Heart left ventricle (tissue), 16 donors: ENCODE measurements around the gene NDUFV1. TPM values are rescaled to one million over a fixed set of nuclear protein-coding genes. Genes with fewer than 3 reads are reported as not detected.
A peak's percentile ranks its signal among the peaks of the same experiment; 100 is the strongest.
"Not testable (repeated sequence)": the region's sequence is repeated elsewhere in the genome, so short reads cannot be mapped to it uniquely, and the experiment has no call there.

ENCODE experiments used
- ATAC-seq, 4 donors: fragments of 200-7000 bp; cut with Tn5 transposase; one replicate each; pipeline ENCODE4 v1.9.1; 2020 to 2022; ENCODE audit warnings: moderate library complexity in 4 of 4, mild to moderate bottlenecking in 3 of 4, moderate number of reproducible peaks in 1 of 4
- DNase-seq, 5 donors: peaks; one replicate each; pipeline ENCODE4 v3.0.0-alpha.2; 2020
- H3K27ac ChIP-seq, 12 donors: fragments of 200-600 bp; sonication (generic) in 4 of 12; one replicate each; pipeline versions ENCODE4 v1.5.0 to v1.8.0; 2016 to 2022; ENCODE audit warnings: mild to moderate bottlenecking in 2 of 12
- H3K27me3 ChIP-seq, 9 donors: fragments of 200-600 bp; sonication (generic) in 2 of 9; one replicate each; pipeline versions ENCODE4 v1.5.1 to v1.8.0; 2016 to 2022; ENCODE audit warnings: mild to moderate bottlenecking in 3 of 9
- H3K36me3 ChIP-seq, 9 donors: fragments of 200-600 bp; sonication (generic) in 2 of 9; one replicate each; pipeline versions ENCODE4 v1.5.0 to v1.8.0; 2018 to 2022; ENCODE audit warnings: mild to moderate bottlenecking in 2 of 9
- H3K4me1 ChIP-seq, 12 donors: fragments of 200-600 bp; sonication (generic) in 4 of 12; one replicate each; pipeline versions ENCODE4 v1.5.0 to v1.8.0; 2016 to 2022; ENCODE audit warnings: mild to moderate bottlenecking in 3 of 12
- H3K4me3 ChIP-seq, 12 donors: fragments of 200-600 bp; sonication (generic) in 4 of 12; one replicate each; pipeline versions ENCODE4 v1.5.0 to v1.8.0; 2017 to 2022; ENCODE audit warnings: mild to moderate bottlenecking in 9 of 12, moderate library complexity in 4 of 12
- H3K9me3 ChIP-seq, 12 donors: fragments of 200-600 bp; sonication (generic) in 4 of 12; one replicate each; pipeline versions ENCODE4 v1.5.0 to v1.8.0; 2016 to 2022; ENCODE audit warnings: mild to moderate bottlenecking in 1 of 12
- POLR2A ChIP-seq, 2 donors: fragments of 450-650 bp; IDR thresholded peaks; one replicate each; pipeline ENCODE4 v1.6.1; 2017; ENCODE audit warnings: antibody characterized with exemption in 2 of 2, mild to moderate bottlenecking in 2 of 2, moderate library complexity in 2 of 2
- WGBS, 4 donors: extraction: QIAGEN DNeasy Blood & Tissue Kit in 2 of 4; methylation state at CpG; one replicate each; pipeline versions ENCODE4 v1.1.5 to v1.1.7; 2013 to 2018; 5-methylcytosine and 5-hydroxymethylcytosine counted together
- intact Hi-C, 10 donors: fragments of 100-400 bp; cut with DNase I; formaldehyde crosslinking; loops; one replicate each; pipeline versions ENCODE4 v1.11.1 to v1.14.2; 2022
- polyA plus RNA-seq, 2 donors: library from polyadenylated mRNA; stranded (reverse); fragments of 200-250 nt; gene quantifications; one replicate each; pipeline ENCODE4 v1.2.3, GENCODE V29; 2013
- total RNA-seq, 9 donors: library from RNA; depleted of rRNA in 2 of 9; stranded (reverse); fragments of >200 nt in 2 of 9; fragmentation: NEBNext Ultra II Directional in 3 of 9; extraction: Animal tissue kit (Norgen Biotek cat#: 25700) in 3 of 9; gene quantifications; one replicate each; pipeline versions ENCODE4 v1.1.0 to v1.2.4, GENCODE V29; 2016 to 2023
- TF ChIP-seq, protein P1 (sequence below), 12 donors: fragments of 200-600 bp; sonication (generic) in 4 of 12; IDR thresholded peaks; one replicate each; pipeline versions ENCODE4 v1.5.0 to v1.8.0; 2018 to 2022; ENCODE audit warnings: antibody characterized with exemption in 12 of 12, mild to moderate bottlenecking in 5 of 12
- donor health status: ischemic (EF 13 %, LVEDD 7.1; RV severe dilation, severe dysfunction).
- donor health status: healthy with polysubstance abuse.
- donor health status: DM: no; HTN: yes; CAD: no.
- donor health status: DM: no; HTN: no; CAD: no.
- donor health status: ischemic (EF 25% LVEDD 6.9; RV normal size, moderate dysfunction).
- donor health status: ischemic (EF 25% LVEDD 5.7; RV mildly dilated, moderate dysfunction).
- donor health status: healthy.
- donor health status: DM: yes; HTN: yes; CAD: no.
- donor health status: ischemic (EF 35%, LVEDD 5.7; RV mildly dilated, moderate dysfunction).
- donor health status: nonischemic (EF 11% LVEDD 7.7; RV severe dilation, severe dysfunction).
- donor health status: DM: yes; HTN: yes; CAD: no.
- donor health status: PGD.
- donor health status: ischemic (EF 29% LVEDD 5.4; RV normal size, mild dysfunction).
- donor health status: nonischemic (EF 23%, LVEDD 6.1; RV moderate dilation, normal function).

Gene NDUFV1
- total and polyA plus RNA-seq, 11 donors: 340 to 897 (median 540) TPM

DNA sequence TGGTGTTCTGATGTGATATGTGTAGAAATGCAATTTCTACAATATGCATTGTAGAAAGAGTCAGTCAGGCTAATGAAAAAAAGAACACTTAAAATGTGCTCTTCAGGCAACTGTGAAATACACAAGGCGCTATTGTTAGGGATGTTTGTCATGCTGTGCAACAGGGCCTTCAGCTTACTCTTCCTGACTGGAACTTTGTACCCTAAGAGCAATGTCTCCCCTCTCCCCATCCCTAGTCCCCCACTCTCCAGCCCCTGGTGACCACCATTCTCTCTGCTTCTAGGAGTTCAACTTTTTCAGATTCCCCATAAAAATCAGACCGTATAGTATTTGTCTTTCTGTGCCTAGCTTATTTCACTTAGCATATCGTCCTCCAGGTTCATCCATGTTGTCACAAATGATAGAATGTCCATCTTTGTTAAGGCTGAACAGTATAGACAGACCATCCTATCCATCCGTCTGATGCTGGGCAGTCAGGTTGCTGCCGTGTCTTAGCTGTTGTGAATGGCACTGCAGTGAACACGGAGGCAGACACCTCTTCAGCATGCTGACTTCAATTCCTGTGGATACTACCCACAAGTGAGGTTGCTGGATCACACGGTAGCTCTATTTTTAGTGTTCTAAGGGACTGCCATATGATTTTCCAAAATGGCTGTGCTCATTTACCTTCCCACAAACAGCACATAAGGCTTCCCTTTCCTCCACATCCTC lies 10.7 kb downstream of the NDUFV1 start:
- WGBS, 4 donors: 55 to 71% (median 61%) methylated on average over 7 of the region's 7 CpGs
- Histone ChIP-seq H3K4me3 (no peak overlapping the region), H3K4me1 (peaks cover 0 to 38% (median 12%) of the 10 kb centered on the region in 12 donors), H3K27ac (peak overlapping the region in 4 of 12 donors; percentile 11 to 57 (median 36)), H3K36me3 (peaks cover 0 to 10% (median 5%) of the 10 kb centered on the region in 9 donors), H3K9me3 (no peaks in the 10 kb centered on the region), H3K27me3 (peaks cover 0 to 15% (median 0%) of the 10 kb centered on the region in 9 donors)
- DNase-seq: no peak
- intact Hi-C loops: no loop called here
- TF ChIP-seq POLR2A (IDR thresholded peaks at IDR 0.05): no peak
- TF ChIP-seq, protein P1, sequence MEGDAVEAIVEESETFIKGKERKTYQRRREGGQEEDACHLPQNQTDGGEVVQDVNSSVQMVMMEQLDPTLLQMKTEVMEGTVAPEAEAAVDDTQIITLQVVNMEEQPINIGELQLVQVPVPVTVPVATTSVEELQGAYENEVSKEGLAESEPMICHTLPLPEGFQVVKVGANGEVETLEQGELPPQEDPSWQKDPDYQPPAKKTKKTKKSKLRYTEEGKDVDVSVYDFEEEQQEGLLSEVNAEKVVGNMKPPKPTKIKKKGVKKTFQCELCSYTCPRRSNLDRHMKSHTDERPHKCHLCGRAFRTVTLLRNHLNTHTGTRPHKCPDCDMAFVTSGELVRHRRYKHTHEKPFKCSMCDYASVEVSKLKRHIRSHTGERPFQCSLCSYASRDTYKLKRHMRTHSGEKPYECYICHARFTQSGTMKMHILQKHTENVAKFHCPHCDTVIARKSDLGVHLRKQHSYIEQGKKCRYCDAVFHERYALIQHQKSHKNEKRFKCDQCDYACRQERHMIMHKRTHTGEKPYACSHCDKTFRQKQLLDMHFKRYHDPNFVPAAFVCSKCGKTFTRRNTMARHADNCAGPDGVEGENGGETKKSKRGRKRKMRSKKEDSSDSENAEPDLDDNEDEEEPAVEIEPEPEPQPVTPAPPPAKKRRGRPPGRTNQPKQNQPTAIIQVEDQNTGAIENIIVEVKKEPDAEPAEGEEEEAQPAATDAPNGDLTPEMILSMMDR (IDR thresholded peaks at IDR 0.05): no peak
- peak in 1 of 4 donors; percentile 38 for ATAC-seq

DNA sequence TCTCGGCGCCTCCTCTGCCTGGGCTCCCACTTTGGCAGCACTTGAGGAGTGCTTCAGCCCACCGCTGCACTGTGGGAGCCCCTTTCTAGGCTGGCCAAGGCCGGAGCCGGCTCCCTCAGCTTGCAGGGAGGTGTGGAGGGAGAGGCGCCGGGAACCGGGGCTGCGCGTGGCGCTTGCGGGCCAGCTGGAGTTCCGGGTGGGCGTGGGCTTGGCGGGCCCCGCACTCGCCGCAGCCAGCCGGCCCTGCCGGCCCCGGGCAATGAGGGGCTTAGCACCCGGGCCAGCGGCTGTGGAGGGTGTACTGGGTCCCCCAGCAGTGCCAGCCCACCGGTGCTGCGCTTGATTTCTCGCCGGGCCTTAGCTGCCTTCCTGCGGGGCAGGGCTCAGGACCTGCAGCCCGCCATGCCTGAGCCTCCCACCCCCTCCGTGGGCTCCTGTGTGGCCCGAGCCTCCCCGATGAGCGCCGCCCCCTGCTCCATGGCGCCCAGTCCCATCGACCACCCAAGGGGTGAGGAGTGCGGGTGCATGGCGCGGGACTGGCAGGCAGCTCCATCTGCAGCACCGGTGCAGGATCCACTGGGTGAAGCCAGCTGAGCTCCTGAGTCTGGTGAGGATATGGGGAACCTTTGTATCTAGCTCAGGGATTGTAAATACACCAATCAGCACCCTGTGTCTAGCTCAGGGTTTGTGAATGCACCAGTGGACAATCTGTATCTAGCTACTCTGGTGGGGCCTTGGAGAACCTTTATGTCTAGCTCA lies 12.3 kb downstream of the NDUFV1 start:
- 89 to 99% (median 95%) methylated on average over 29 to 40 of the region's 40 CpGs for WGBS, 4 donors
- peaks cover 0 to 15% (median 0%) of the 10 kb centered on the region in 9 donors for H3K27me3 ChIP-seq
- H3K36me3 ChIP-seq, H3K4me3 ChIP-seq, intact Hi-C loops, ATAC-seq, H3K9me3 ChIP-seq, H3K27ac ChIP-seq: not testable (repeated sequence)
- DNase-seq: peak in 1 of 5 donors; percentile 57
- H3K4me1 ChIP-seq: peaks cover 0 to 29% (median 6%) of the 10 kb centered on the region in 12 donors

DNA sequence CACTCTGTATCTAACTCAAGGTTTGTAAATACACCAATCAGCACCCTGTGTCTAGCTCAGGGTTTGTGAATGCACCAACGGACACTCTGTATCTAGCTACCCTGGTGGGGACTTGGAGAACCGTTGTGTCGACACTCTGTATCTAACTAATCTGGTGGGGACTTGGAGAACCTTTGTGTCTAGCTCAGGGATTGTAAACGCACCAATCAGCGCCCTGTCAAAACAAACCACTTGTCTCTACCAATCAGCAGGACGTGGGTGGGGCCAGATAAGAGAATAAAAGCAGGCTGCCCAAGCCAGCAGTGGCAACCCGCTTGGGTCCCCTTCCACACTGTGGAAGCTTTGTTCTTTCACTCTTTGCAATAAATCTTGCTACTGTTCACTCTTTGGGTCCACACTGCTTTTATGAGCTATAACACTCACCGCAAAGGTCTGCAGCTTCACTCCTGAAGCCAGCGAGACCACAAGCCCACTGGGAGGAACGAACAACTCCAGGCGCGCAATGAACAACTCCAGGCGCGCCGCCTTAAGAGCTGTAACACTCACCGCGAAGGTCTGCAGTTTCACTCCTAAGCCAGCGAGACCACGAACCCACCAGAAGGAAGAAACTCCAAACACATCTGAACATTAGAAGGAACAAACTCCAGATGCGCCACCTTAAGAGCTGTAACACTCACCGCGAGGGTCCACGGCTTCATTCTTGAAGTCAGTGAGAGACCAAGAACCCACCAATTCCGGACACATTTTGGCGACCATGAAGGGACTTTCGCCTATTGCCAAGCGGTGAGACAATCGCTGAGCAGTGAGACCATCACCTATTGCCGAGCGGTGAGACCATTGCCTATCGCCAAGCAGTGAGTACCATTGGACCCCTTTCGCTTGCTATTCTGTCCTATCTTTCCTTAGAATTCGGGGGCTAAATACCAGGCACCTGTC lies 13.2 kb downstream of the NDUFV1 start:
- H3K36me3 ChIP-seq, ATAC-seq, DNase-seq, H3K27ac ChIP-seq, H3K9me3 ChIP-seq, H3K4me3 ChIP-seq, intact Hi-C loops: not testable (repeated sequence)
- H3K4me1 ChIP-seq: peaks cover 0 to 24% (median 0%) of the 10 kb centered on the region in 12 donors
- 85 to 94% (median 91%) methylated on average over 33 of the region's 33 CpGs for WGBS, 4 donors
- H3K27me3 ChIP-seq: peaks cover 0 to 11% (median 0%) of the 10 kb centered on the region in 9 donors

DNA sequence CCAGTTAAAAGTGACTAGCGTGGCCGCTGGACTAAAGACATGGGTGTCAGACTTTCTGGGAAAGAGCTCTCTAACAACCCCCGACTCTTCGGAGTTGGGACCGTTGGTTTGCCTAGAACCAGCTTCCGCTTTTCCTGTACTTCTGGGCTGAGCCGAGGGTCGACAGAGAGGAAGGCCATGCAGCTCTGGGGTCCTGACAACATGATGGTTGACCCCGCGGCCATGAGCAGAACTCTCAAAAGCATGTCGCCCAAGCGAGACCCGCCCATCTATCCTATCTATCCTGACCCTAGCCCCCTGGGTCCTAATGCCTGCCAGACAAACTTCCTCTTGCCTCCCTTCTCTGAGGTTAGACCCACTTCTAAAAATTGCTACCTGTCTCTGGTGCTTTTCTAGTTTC lies 13.9 kb downstream of the NDUFV1 start:
- intact Hi-C loops, H3K36me3 ChIP-seq, H3K9me3 ChIP-seq, ATAC-seq, H3K27ac ChIP-seq, DNase-seq, H3K27me3 ChIP-seq, H3K4me3 ChIP-seq: not testable (repeated sequence)
- H3K4me1 ChIP-seq: peaks cover 0 to 22% (median 0%) of the 10 kb centered on the region in 12 donors
- WGBS, 4 donors: 85 to 90% (median 86%) methylated on average over 12 to 13 of the region's 13 CpGs

DNA sequence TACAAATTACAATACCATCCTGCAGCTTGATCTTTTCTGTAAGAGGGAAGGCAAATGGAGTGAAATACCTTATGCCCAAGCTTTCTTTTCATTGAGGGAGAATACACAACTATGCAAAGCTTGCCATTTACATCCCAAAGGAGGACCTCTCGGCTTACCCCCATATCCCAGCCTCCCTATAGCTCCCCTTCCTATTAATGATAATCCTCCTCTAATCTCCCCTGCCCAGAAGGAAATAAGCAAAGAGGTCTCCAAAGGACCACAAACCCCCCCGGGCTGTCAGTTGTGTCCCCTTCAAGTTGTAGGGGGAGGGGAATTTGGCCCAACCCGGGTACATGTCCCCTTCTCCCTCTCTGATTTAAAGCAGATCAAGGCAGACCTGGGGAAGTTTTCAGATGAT lies 15.2 kb downstream of the NDUFV1 start:
- H3K27me3 ChIP-seq, DNase-seq, H3K4me3 ChIP-seq, H3K36me3 ChIP-seq, H3K4me1 ChIP-seq, H3K9me3 ChIP-seq, intact Hi-C loops, H3K27ac ChIP-seq, ATAC-seq: not testable (repeated sequence)
- 56 to 83% (median 60%) methylated on average over 3 of the region's 3 CpGs for WGBS, 4 donors

DNA sequence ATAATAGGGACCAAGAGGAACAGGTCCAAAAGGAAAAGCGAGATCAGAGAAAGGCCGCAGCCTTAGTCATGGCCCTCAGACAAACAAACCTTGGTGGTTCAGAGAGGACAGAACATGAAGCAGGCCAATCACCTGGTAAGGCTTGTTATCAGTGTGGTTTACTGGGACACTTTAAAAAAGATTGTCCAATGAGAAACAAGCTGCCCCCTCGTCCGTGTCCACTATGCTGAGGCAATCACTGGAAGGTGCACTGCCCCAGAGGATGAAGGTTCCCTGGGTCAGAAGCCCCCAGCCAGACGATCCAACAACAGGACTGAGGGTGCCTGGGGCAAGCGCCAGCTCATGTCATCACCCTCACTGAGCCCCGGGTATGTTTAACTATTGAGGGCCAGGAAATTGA lies 16.2 kb downstream of the NDUFV1 start:
- H3K27me3 ChIP-seq, H3K9me3 ChIP-seq, DNase-seq, ATAC-seq, intact Hi-C loops, H3K4me3 ChIP-seq, H3K4me1 ChIP-seq, H3K36me3 ChIP-seq: not testable (repeated sequence)
- peak overlapping the region in 2 of 12 donors; percentile 6 to 52 for H3K27ac ChIP-seq
- 40 to 76% (median 53%) methylated on average over 5 to 7 of the region's 7 CpGs for WGBS, 4 donors

DNA sequence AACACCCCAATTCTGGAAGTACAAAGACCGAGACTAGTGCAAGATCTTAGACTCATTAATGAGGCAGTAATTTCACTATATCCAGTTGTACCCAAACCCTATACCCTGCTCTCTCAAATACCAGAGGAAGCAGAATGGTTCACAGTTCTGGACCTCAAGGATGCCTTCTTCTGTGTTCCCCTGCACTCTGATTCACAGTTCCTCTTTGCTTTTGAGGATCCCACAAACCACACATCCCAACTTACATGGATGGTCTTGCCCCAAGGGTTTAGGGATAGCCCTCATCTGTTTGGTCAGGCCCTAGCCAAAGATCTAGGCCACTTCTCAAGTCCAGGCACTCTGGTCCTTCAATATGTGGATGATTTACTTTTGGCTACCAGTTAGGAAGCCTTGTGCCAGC lies 17.1 kb downstream of the NDUFV1 start:
- H3K36me3 ChIP-seq, H3K4me3 ChIP-seq, H3K4me1 ChIP-seq, H3K27me3 ChIP-seq, ATAC-seq, H3K9me3 ChIP-seq, intact Hi-C loops, DNase-seq, H3K27ac ChIP-seq: not testable (repeated sequence)
- 83 to 100% (median 98%) methylated on average over 1 of the region's 1 CpG for WGBS, 4 donors

DNA sequence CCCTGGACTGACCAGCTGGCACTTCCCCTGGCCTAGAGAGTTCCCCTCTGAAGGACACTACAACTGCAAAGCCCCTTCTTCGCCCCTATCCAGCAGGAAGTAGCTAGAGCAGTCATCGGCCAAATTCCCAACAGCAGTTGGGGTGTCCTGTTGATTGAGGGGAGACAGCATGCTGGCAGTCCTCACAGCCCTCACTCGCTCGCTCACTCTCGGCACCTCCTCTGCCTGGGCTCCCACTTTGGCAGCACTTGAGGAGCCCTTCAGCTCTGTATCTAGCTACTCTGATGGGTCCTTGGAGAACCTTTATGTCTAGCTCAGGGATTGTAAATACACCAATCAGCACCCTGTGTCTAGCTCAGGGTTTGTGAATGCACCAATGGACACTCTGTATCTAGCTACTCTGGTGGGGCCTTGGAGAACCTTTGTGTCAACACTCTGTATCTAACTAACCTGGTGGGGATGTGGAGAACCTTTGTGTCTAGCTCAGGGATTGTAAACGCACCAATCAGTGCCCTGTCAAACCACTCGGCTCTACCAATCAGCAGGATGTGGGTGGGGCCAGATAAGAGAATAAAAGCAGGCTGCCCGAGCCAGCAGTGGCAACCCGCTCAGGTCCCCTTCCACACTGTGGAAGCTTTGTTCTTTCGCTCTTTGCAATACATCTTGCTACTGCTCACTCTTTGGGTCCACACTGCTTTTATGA lies 19.5 kb downstream of the NDUFV1 start:
- H3K36me3 ChIP-seq, H3K27me3 ChIP-seq, H3K4me3 ChIP-seq, H3K27ac ChIP-seq, ATAC-seq, DNase-seq, intact Hi-C loops, H3K9me3 ChIP-seq: not testable (repeated sequence)
- H3K4me1 ChIP-seq: peaks cover 0 to 23% (median 14%) of the 10 kb centered on the region in 12 donors
- 77 to 89% (median 86%) methylated on average over 8 to 10 of the region's 10 CpGs for WGBS, 4 donors
